ENCODE data around the gene PSKH1. TPM values are rescaled to one million over a fixed set of nuclear protein-coding genes. Genes with fewer than 3 reads are reported as not detected.

The PSKH1 gene
- total RNA-seq, 1 experiment from 2014 or later: 24.2 TPM

DNA sequence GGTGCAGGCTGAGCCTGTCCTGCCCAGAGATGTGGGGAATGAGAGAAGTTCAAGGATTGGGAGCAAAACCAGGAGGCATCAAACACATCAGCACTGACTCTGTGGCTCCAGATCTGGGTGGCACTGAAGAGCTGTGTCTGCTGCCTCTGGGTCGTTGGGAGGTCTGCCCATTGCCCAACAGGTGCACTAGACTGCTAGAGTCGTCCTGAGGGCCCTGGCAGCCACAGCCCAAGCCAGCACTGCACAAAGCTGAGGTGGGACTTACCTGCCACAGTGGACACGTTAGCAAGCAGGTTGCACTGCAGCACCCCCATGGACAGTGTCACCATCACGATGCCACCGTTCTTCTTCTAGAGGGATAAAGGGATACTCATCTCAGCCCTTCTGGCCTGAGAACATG, 84.0 kb downstream of the PSKH1 start:
- intact Hi-C loops (cut with micrococcal nuclease; ENCODE audit: unreplicated experiment): no loop called here
- H3K36me3 ChIP-seq (ENCODE audit: insufficient read depth, low read length, poor library complexity, severe bottlenecking): no peaks in the 10 kb centered on the region
- H3K27me3 ChIP-seq (replicated peaks; ENCODE audit: insufficient read depth, low read depth, low read length, poor library complexity): no peaks in the 10 kb centered on the region
- H3K27ac ChIP-seq (ENCODE audit: low read depth, low read length, poor library complexity, severe bottlenecking): no peak overlapping the region
- no peaks in the 10 kb centered on the region for H3K4me1 ChIP-seq (ENCODE audit: insufficient read depth, low read length, poor library complexity, severe bottlenecking)
- no peak for TF ChIP-seq CTCF (conservative IDR thresholded peaks at IDR 0.05; ENCODE audit: low read depth, low read length)
- no peak for TF ChIP-seq EZH2 (IDR thresholded peaks at IDR 0.05; ENCODE audit: borderline replicate concordance, low read depth, low read length, poor library complexity, severe bottlenecking)
- no peak for DNase-seq (ENCODE audit: low spot score)
- H3K4me3 ChIP-seq (ENCODE audit: low read depth, low read length, poor library complexity, severe bottlenecking): no peak overlapping the region
- POLR2A ChIA-PET (ENCODE audit: low non-redundant PET): no interaction called here
- CTCF ChIA-PET: no interaction called here
- no peaks in the 10 kb centered on the region for H3K9me3 ChIP-seq (ENCODE audit: low read depth, low read length, poor library complexity, severe bottlenecking)
- no TSS peak for BruUV-seq (replicated peaks)

GRCh38 chr16:67977469-67978227, 84.6 kb downstream of the PSKH1 start:
- H3K36me3 ChIP-seq (ENCODE audit: insufficient read depth, low read length, poor library complexity, severe bottlenecking): no peaks in the 10 kb centered on the region
- H3K9me3 ChIP-seq (ENCODE audit: low read depth, low read length, poor library complexity, severe bottlenecking): no peaks in the 10 kb centered on the region
- ChIA-PET CTCF (no interaction called here), POLR2A (ENCODE audit: low non-redundant PET) (no interaction called here)
- intact Hi-C loops (cut with micrococcal nuclease; ENCODE audit: unreplicated experiment): no loop called here
- H3K4me1 ChIP-seq (ENCODE audit: insufficient read depth, low read length, poor library complexity, severe bottlenecking): no peaks in the 10 kb centered on the region
- no peaks in the 10 kb centered on the region for H3K27me3 ChIP-seq (replicated peaks; ENCODE audit: insufficient read depth, low read depth, low read length, poor library complexity)
- no TSS peak for BruUV-seq (replicated peaks)
- TF ChIP-seq CTCF (conservative IDR thresholded peaks at IDR 0.05; ENCODE audit: low read depth, low read length) (no peak), EZH2 (IDR thresholded peaks at IDR 0.05; ENCODE audit: borderline replicate concordance, low read depth, low read length, poor library complexity, severe bottlenecking) (no peak)
- H3K27ac ChIP-seq (ENCODE audit: low read depth, low read length, poor library complexity, severe bottlenecking): no peak overlapping the region
- DNase-seq (ENCODE audit: low spot score): no peak
- no peak overlapping the region for H3K4me3 ChIP-seq (ENCODE audit: low read depth, low read length, poor library complexity, severe bottlenecking)

Other genes with a start within 250 kb of the PSKH1 start
- gene CARMIL2, start 248.1 kb upstream of the PSKH1 start, total RNA-seq (2021): 4.4 and 9.5 TPM in 2 replicates
- 45.8 and 48.0 TPM in 2 replicates for gene ACD, start 233.0 kb upstream of the PSKH1 start, total RNA-seq (2021)
- gene PARD6A, start 232.3 kb upstream of the PSKH1 start, total RNA-seq (2021): 8.6 and 8.7 TPM in 2 replicates
- gene ENKD1, start 226.5 kb upstream of the PSKH1 start, total RNA-seq (2021): 8.5 and 11.2 TPM in 2 replicates
- not detected in 2 replicates for gene C16orf86, start 226.4 kb upstream of the PSKH1 start, total RNA-seq (2021)
- 22.6 and 25.1 TPM in 2 replicates for gene GFOD2, start 173.9 kb upstream of the PSKH1 start, total RNA-seq (2021)
- 27.1 and 28.0 TPM in 2 replicates for gene RANBP10, start 86.7 kb upstream of the PSKH1 start, total RNA-seq (2021)
- 1.0 and 1.6 TPM in 2 replicates for gene TSNAXIP1, start 86.4 kb upstream of the PSKH1 start, total RNA-seq (2021)
- 46.6 and 48.9 TPM in 2 replicates for gene THAP11, start 50.9 kb upstream of the PSKH1 start, total RNA-seq (2021)
- 197 and 217 TPM in 2 replicates for gene NUTF2, start 46.3 kb upstream of the PSKH1 start, total RNA-seq (2021)
- gene CENPT, start 45.6 kb upstream of the PSKH1 start, total RNA-seq (2021): 52.9 and 62.3 TPM in 2 replicates
- gene EDC4, start 20.2 kb upstream of the PSKH1 start, total RNA-seq (2021): 99.6 and 99.9 TPM in 2 replicates
- gene NRN1L, start 8.4 kb upstream of the PSKH1 start, total RNA-seq (2021): 0.58 and 0.59 TPM in 2 replicates
- gene CTRL, start 38.6 kb downstream of the PSKH1 start, total RNA-seq (2021): 2.9 and 3.2 TPM in 2 replicates
- gene PSMB10, start 43.6 kb downstream of the PSKH1 start, total RNA-seq (2021): 21.6 and 24.8 TPM in 2 replicates
- gene LCAT, start 50.9 kb downstream of the PSKH1 start, total RNA-seq (2021): 15.5 and 17.6 TPM in 2 replicates
- 41.9 and 47.6 TPM in 2 replicates for gene SLC12A4, start 75.4 kb downstream of the PSKH1 start, total RNA-seq (2021)
- not detected in 2 replicates for gene DPEP3, start 87.2 kb downstream of the PSKH1 start, total RNA-seq (2021)
- gene DPEP2, start 106.2 kb downstream of the PSKH1 start, total RNA-seq (2021): not detected in 2 replicates
- not detected in 2 replicates for gene DPEP2NB, start 122.7 kb downstream of the PSKH1 start, total RNA-seq (2021)
- 14.2 and 16.0 TPM in 2 replicates for gene DDX28, start 130.0 kb downstream of the PSKH1 start, total RNA-seq (2021)
- 19.7 and 23.5 TPM in 2 replicates for gene DUS2, start 130.0 kb downstream of the PSKH1 start, total RNA-seq (2021)
- 53.7 and 56.0 TPM in 2 replicates for gene NFATC3, start 192.1 kb downstream of the PSKH1 start, total RNA-seq (2021)

Data from A673 (cell line).